Common myeloid progenitor, CD34-positive (primary cell): ENCODE data around the gene SLC40A1.

Experiments used
- CTCF ChIA-PET: fragments of 350-600 bp; sonication (Branson Sonifier 250); formaldehyde crosslinking; loops from one replicate; lab custom pipeline; 2021; ENCODE audit warnings: antibody characterized with exemption; lab: Charles Lee
- POLR2A ChIA-PET: fragments of 350-600 bp; sonication (Branson Sonifier 250); formaldehyde crosslinking; loops from one replicate; lab custom pipeline; 2021; ENCODE audit warnings: antibody characterized with exemption; lab: Charles Lee
- DNase-seq, 3 donors: peaks; one replicate each; pipeline versions ENCODE4 v3.0.0 to v3.0.0-alpha.2; 2013
- H3K27ac ChIP-seq, 2 experiments: 1 replicate in 1 of 2; 2 replicates in 1 of 2; pipeline ENCODE4 v1.7.0; 2013; ENCODE audit warnings: inconsistent platforms in 2 of 2, low read length in 2 of 2, mild to moderate bottlenecking in 2 of 2, low read depth in 1 of 2, moderate library complexity in 1 of 2; ENCODE audit not compliant: severe bottlenecking in 2 of 2, insufficient read depth in 1 of 2, poor library complexity in 1 of 2
- H3K27me3 ChIP-seq, 5 experiments: replicated peaks in 2 of 5; 1 replicate in 3 of 5; 2 replicates in 2 of 5; pipeline versions ENCODE4 v1.6.1 to v1.7.0; 2013; ENCODE audit warnings: low read length in 4 of 5, mild to moderate bottlenecking in 2 of 5, moderate library complexity in 2 of 5, inconsistent platforms in 1 of 5; ENCODE audit not compliant: insufficient read depth in 5 of 5, control insufficient read depth in 4 of 5
- H3K36me3 ChIP-seq, 4 experiments: 1 replicate in 2 of 4; 2 replicates in 2 of 4; pipeline versions ENCODE4 v1.6.1 to v1.7.0; 2013; ENCODE audit warnings: low read length in 3 of 4, control low read depth in 1 of 4, mild to moderate bottlenecking in 1 of 4; ENCODE audit not compliant: control insufficient read depth in 4 of 4, insufficient read depth in 4 of 4
- H3K4me1 ChIP-seq, 4 experiments: 1 replicate in 3 of 4; 2 replicates in 1 of 4; pipeline versions ENCODE4 v1.6.1 to v1.7.1; 2013; ENCODE audit warnings: low read length in 3 of 4, mild to moderate bottlenecking in 3 of 4, control low read depth in 1 of 4, inconsistent platforms in 1 of 4, moderate library complexity in 1 of 4; ENCODE audit not compliant: control insufficient read depth in 4 of 4, insufficient read depth in 4 of 4; ENCODE audit errors: control extremely low read depth in 1 of 4
- H3K4me3 ChIP-seq, 7 experiments: 1 replicate in 4 of 7; 2 replicates in 3 of 7; pipeline versions ENCODE4 v1.5.1 to v1.7.0; 2013; ENCODE audit warnings: mild to moderate bottlenecking in 7 of 7, low read length in 6 of 7, moderate library complexity in 6 of 7, inconsistent platforms in 2 of 7, low read depth in 2 of 7, control low read depth in 1 of 7; ENCODE audit not compliant: insufficient read depth in 4 of 7, control insufficient read depth in 1 of 7; ENCODE audit errors: extremely low read depth in 1 of 7
- H3K9me3 ChIP-seq, 5 experiments: 1 replicate in 4 of 5; 2 replicates in 1 of 5; pipeline versions ENCODE4 v1.6.1 to v1.7.1; 2013; ENCODE audit warnings: low read length in 4 of 5, mild to moderate bottlenecking in 2 of 5, inconsistent platforms in 1 of 5, low read depth in 1 of 5, moderate library complexity in 1 of 5; ENCODE audit not compliant: control insufficient read depth in 4 of 5, insufficient read depth in 2 of 5; ENCODE audit errors: control extremely low read depth in 1 of 5
- WGBS: methylation state at CpG from one replicate; pipeline ENCODE4 v1.1.5; 2013; ENCODE audit not compliant: insufficient coverage; 5-methylcytosine and 5-hydroxymethylcytosine counted together

SLC40A1 gene

DNA sequence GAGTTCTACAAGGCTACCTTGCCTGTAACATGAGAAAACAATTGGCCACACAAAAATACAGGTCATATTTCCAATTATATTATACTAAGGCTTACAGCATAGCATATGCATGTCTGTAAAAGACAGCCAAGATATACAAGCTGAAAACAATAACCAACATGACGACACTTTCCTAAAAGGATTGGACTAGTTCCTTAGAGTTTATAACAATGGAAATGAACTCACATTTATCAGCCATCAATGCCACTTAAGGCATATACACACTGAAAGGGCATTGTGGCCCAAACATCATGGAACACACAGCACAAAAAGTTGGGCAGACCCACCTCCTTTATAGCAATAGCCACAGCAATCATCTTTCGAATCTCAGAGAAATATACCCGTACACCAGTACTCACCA is 52.0 kb downstream of the SLC40A1 start:
- whole genome bisulfite sequencing, result no CpG with 5 or more reads among the region's 3 CpGs
- H3K4me1 ChIP-seq, result no peaks in the 10 kb centered on the region

DNA sequence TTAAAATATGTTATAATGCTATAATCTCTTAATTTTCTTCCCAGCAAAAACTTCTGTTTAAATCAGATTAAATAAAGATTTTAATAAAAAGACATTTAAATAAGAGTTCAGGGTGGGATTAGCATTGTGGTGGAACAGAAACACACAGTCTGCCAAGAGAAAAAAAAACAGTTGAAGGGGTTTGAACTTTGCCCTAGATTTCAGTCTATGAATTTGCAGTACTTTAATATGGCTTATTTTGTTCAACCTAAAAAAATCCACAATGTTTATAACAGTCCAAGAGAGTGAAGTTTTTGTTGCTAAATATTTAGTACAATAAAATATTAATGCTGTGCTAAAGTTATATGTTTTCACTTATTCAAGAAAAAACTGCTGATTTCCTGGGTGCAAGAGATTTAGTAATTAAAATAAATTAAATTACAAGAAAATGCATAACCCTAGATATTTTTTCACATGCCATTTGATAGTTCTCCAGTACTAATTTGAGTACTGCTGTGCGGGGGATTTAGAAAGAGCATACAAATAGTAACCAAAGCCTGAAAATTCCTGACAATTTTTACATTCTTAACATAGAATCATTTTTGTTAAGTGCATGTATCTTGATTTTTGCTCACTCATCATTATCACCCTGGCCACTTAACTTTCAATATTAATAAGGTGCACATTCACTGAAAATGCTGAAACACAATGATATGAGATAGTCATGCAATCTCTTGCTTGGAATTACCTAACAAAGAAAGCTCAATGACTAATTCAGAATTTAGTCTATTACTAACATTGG is 52.6 kb downstream of the SLC40A1 start:
- no peak for DNase-seq
- Histone ChIP-seq H3K9me3 (no peaks in the 10 kb centered on the region), H3K27me3 (no peaks in the 10 kb centered on the region), H3K36me3 (no peaks in the 10 kb centered on the region), H3K27ac (no peak overlapping the region), H3K4me1 (peaks cover 0 to under 1% (median 0%) of the 10 kb centered on the region in 4 experiments), H3K4me3 (no peak overlapping the region)
- POLR2A ChIA-PET, result no interaction called here
- whole genome bisulfite sequencing, result no CpG with 5 or more reads among the region's 1 CpG
- CTCF ChIA-PET, result no interaction called here

More for the DNA sequence above, 52.0 kb downstream of the SLC40A1 start:
- CTCF ChIA-PET, result no interaction called here
- H3K36me3 ChIP-seq, result no peaks in the 10 kb centered on the region
- no peak for DNase-seq
- H3K4me3 ChIP-seq, result no peak overlapping the region
- H3K9me3 ChIP-seq, result no peaks in the 10 kb centered on the region
- POLR2A ChIA-PET, result no interaction called here
- no peaks in the 10 kb centered on the region for H3K27me3 ChIP-seq
- no peak overlapping the region for H3K27ac ChIP-seq

DNA sequence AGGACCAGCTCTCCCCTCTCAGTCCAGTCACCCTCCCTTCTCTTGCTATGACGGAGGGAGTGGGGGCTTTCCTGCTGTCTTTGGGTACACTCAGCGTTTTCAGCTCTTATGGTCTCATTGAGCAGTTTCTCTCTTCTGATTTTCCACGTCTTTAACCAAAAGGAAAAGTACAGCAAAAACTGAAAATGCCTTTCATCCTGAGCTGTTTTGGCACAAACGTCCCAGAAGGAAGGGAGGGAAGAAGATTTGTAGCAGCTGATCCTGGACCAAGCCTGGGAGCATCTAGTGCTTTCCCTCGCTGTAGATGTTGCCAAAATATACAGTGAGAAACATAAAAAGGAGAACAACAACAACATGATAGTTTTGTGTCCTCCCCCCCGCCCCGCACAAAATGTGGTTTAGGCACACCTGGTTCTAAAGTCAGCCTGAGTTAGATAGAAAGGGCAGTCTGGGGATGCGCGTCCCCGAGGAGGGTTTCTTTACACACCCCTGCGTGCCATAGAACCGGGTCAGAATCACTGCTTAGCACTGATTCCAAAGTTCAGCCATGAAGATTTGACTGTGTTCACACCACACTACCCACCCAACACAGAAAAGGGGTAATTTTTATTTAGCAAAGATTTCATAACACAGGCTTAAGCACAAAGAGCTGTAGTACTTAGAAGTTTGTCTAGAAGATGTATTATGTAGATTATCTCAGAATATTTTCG is 53.4 kb downstream of the SLC40A1 start:
- Histone ChIP-seq H3K9me3 (no peaks in the 10 kb centered on the region), H3K4me1 (peaks cover 0 to 8% (median 0%) of the 10 kb centered on the region in 4 experiments), H3K27ac (no peak overlapping the region), H3K4me3 (no peak overlapping the region), H3K27me3 (no peaks in the 10 kb centered on the region), H3K36me3 (no peaks in the 10 kb centered on the region)
- CTCF ChIA-PET, result no interaction called here
- POLR2A ChIA-PET, result no interaction called here
- DNase-seq, result no peak
- WGBS, result 91% methylated on average over 9 of the region's 13 CpGs

DNA sequence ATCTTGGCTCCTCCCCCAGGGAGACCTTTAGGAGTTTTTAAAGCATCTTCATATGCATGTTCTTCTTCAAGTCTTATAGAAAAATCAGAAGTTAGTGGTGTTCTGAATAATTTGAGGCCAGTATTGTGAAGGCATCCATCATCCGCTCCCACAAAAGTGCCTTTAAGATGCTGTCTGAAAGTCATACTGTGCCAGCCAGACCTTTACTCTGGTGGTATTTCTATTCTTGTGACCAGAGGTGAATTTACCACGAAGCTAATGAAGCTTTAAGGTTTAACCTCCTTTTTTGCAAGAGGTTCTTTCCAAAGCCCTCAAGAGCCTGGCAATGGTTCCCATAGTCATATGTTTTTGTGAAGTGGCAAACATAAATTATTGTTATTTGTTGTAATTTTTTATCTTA is 54.3 kb downstream of the SLC40A1 start:
- H3K36me3 ChIP-seq, result no peaks in the 10 kb centered on the region
- ChIA-PET POLR2A (no interaction called here), CTCF (no interaction called here)
- no peak overlapping the region for H3K27ac ChIP-seq
- H3K4me3 ChIP-seq, result no peak overlapping the region
- H3K27me3 ChIP-seq, result no peaks in the 10 kb centered on the region
- 83% methylated on average over 2 of the region's 2 CpGs for WGBS
- peaks cover 0 to 10% (median 4%) of the 10 kb centered on the region in 4 experiments for H3K4me1 ChIP-seq
- no peaks in the 10 kb centered on the region for H3K9me3 ChIP-seq
- DNase-seq, result no peak

DNA sequence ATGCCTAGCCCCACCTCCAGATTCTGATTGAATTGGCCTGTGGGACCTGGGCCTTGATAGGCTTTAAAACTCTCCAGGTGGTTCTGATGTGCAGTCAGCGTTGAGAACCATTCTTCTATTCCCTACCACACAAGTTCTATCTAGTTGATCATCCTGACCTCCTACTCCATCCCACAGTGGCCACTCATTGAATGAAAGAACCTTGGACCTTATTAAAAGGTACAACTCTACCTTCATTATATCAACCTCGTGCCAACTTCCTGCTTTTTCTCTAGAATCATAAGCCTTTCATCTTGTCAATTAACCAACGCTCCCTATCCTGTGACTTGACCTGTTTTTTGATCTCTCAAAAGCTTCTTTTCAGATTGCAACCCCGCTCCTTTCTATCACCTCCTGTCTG is 55.8 kb downstream of the SLC40A1 start:
- no peaks in the 10 kb centered on the region for H3K9me3 ChIP-seq
- WGBS, result 90% methylated on average over 3 of the region's 4 CpGs
- H3K36me3 ChIP-seq, result no peaks in the 10 kb centered on the region
- no peaks in the 10 kb centered on the region for H3K27me3 ChIP-seq
- ChIA-PET POLR2A (no interaction called here), CTCF (no interaction called here)
- no peak overlapping the region for H3K27ac ChIP-seq
- H3K4me1 ChIP-seq, result peaks cover 0 to 10% (median 4%) of the 10 kb centered on the region in 4 experiments
- DNase-seq, result no peak
- H3K4me3 ChIP-seq, result no peak overlapping the region

DNA sequence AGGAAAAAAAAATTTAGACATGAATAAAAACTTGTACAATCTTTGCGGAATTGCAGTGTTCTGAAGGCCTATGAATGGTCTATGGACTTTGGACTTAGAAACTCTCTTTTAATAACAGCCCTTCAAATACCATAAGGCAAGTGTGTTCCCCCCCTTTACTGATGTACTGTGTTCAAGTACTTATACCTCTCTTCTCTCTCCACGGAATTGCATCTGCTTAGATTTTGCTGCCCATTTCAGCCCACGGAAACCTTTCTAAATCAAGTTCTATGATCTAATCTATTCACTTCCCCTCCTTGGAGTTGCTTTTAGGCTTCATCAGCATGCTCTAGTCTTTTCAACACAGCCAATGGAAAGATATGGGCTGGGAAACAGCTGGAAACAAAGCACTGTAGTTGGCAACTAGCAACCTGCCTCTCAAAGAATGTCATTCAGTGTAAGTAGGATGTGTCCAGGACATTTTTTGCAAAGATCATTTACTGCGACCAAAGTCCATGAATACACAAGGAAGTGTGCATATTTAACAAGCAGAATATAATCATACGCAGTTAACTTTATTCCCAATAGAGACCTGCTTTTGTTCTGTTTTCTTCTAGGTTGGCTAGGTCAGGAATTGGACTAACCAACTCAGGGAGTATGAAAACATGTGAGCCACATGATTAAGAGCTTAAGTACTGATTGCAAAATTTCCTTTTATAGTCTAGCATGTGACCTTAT is 58.0 kb downstream of the SLC40A1 start:
- POLR2A ChIA-PET, result no interaction called here

More for the DNA sequence above, 58.0 kb downstream of the SLC40A1 start:
- CTCF ChIA-PET, result interaction anchor here (1.5 kb wide), 1 partner anchor 16 kb away, joined by 3 read pairs; no protein-coding TSS in a partner anchor
- Histone ChIP-seq H3K27ac (no peak overlapping the region), H3K4me3 (no peak overlapping the region), H3K4me1 (peaks cover 0 to 10% (median 4%) of the 10 kb centered on the region in 4 experiments), H3K27me3 (no peaks in the 10 kb centered on the region), H3K36me3 (no peaks in the 10 kb centered on the region), H3K9me3 (no peaks in the 10 kb centered on the region)
- DNase-seq, result peak in 1 of 3 donors; percentile 10
- 68% methylated on average over 3 of the region's 5 CpGs for WGBS
